OCI-LY7 (cell line): Measurements from ENCODE around the gene LCN2. TPM values are rescaled to one million over a fixed set of nuclear protein-coding genes. Genes with fewer than 3 reads are reported as not detected.

Experiments
- BruUV-seq: library from RNA; stranded (reverse); fragments of 400-500 nt; replicated peaks from 2 replicates; lab custom pipeline; 2021; lab: Mats Ljungman, UMichigan
- CTCF ChIA-PET: fragments of 300-600 bp; sonication (Branson Sonifier 250); formaldehyde crosslinking; loops from one replicate; lab custom pipeline; 2022; ENCODE audit warnings: antibody characterized with exemption; ENCODE audit not compliant: unreplicated experiment; lab: Charles Lee
- POLR2A ChIA-PET: fragments of 300-600 bp; sonication (Branson Sonifier 250); formaldehyde crosslinking; loops from one replicate; lab custom pipeline; 2022; ENCODE audit warnings: antibody characterized with exemption; lab: Charles Lee
- DNase-seq: peaks from one replicate; pipeline ENCODE4 v3.0.0-alpha.2; 2015; ENCODE audit warnings: low spot score
- H2AFZ ChIP-seq: fragments of 200-600 bp; sonication (generic), shearing (Covaris generic); 2 replicates; pipeline ENCODE4 v1.6.1; 2014; ENCODE audit warnings: mild to moderate bottlenecking, antibody characterized with exemption, low read length, moderate library complexity
- H3K27ac ChIP-seq: fragments of 200-600 bp; sonication (generic); 2 replicates; pipeline ENCODE4 v1.5.1; 2014; ENCODE audit warnings: mixed run types, low read depth, mild to moderate bottlenecking, moderate library complexity, low read length, inconsistent platforms; ENCODE audit not compliant: poor library complexity, severe bottlenecking
- H3K36me3 ChIP-seq: fragments of 200-600 bp; sonication (generic); 2 replicates; pipeline ENCODE4 v1.6.1; 2014; ENCODE audit warnings: mild to moderate bottlenecking, antibody characterized with exemption, low read length, moderate library complexity, mixed read lengths; ENCODE audit not compliant: insufficient read depth
- H3K4me1 ChIP-seq: fragments of 200-600 bp; sonication (generic); 2 replicates; pipeline ENCODE4 v1.5.1; 2014; ENCODE audit warnings: mild to moderate bottlenecking, low read length; ENCODE audit not compliant: insufficient read depth, poor library complexity, severe bottlenecking
- H3K4me2 ChIP-seq: fragments of 200-600 bp; sonication (generic); 2 replicates; pipeline ENCODE4 v1.6.1; 2014; ENCODE audit warnings: mild to moderate bottlenecking, low read length
- H3K4me3 ChIP-seq: fragments of 200-600 bp; sonication (generic); 2 replicates; pipeline ENCODE4 v1.5.1; 2014; ENCODE audit warnings: mild to moderate bottlenecking, low read depth, low read length; ENCODE audit not compliant: poor library complexity, severe bottlenecking
- H3K79me2 ChIP-seq: fragments of 200-600 bp; sonication (generic); 2 replicates; pipeline ENCODE4 v1.6.1; 2016; ENCODE audit warnings: low read depth, mild to moderate bottlenecking, low read length, moderate library complexity, mixed read lengths; ENCODE audit not compliant: insufficient read depth
- H3K9me2 ChIP-seq: fragments of 200-600 bp; sonication (generic); 2 replicates; pipeline ENCODE4 v1.6.1; 2016; ENCODE audit warnings: mild to moderate bottlenecking, low read length, mixed read lengths; ENCODE audit not compliant: insufficient read depth
- H3K9me3 ChIP-seq: fragments of 200-600 bp; sonication (generic); 2 replicates; pipeline ENCODE4 v1.6.1; 2014; ENCODE audit warnings: mild to moderate bottlenecking, mixed run types, low read length, mixed read lengths
- H4K20me1 ChIP-seq: fragments of 200-600 bp; sonication (generic); 2 replicates; pipeline ENCODE4 v1.6.1; 2014; ENCODE audit warnings: mild to moderate bottlenecking, antibody characterized with exemption, low read length, moderate library complexity, mixed read lengths; ENCODE audit not compliant: insufficient read depth
- EZH2phosphoT487 ChIP-seq: fragments of 200-600 bp; sonication (generic); IDR thresholded peaks from 2 replicates; pipeline ENCODE4 v1.6.1; 2018; ENCODE audit warnings: low read depth, borderline replicate concordance, mild to moderate bottlenecking, mixed run types, antibody characterized with exemption, low read length, moderate library complexity, mixed read lengths
- intact Hi-C: fragments of 100-400 bp; cut with micrococcal nuclease; formaldehyde crosslinking; loops from one replicate; pipeline ENCODE4 v1.10.0; 2022; ENCODE audit not compliant: unreplicated experiment
- total RNA-seq, 2 experiments: library from RNA; depleted of rRNA in 1 of 2; stranded (reverse); fragments of >200 nt in 1 of 2; shearing (Covaris generic) in 1 of 2; gene quantifications; 2 replicates each; pipeline ENCODE4 v1.2.3, GENCODE V29; 2014 to 2022
- TF ChIP-seq, protein P1 (sequence below): fragments of 200-600 bp; sonication (generic); conservative IDR thresholded peaks from 2 replicates; pipeline ENCODE4 v1.5.1; 2014; ENCODE audit warnings: mild to moderate bottlenecking, antibody characterized with exemption, low read length, moderate library complexity, mixed read lengths

Gene LCN2
- total RNA-seq, 2 experiments from 2014 or later = not detected

DNA sequence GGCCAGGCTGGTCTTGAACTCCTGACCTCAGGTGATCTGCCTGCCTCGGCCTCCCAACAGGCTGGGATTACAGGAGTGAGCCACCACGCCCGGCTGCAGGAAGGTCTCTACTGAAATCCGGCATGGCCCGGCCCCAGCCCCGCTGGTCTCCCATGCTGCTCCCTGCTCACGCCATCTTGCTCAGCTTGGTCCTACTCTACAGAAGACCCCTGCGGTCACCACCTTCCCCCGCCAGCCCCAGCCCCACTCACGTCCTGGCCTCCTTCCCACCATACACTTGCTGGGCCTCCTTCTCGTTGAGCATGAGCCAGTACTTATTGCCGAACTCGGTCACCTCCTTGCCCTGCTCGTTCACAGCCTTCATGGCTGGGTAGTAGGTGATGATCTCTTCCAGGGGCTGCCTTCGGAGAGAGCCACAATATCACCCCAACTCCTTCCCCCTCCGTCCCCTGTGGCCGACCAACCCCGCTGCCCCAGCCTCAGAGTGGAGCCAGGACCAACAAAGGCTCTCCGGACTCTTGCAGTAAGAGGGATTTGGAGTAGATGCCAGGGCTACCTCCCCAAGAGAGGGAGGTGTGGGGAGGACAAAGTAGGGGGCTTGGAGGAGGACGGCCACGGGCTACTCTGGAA is 25.7 kb upstream of the LCN2 start:
- no peak overlapping the region for H2AFZ ChIP-seq
- H3K27ac ChIP-seq = no peak overlapping the region
- no peak for DNase-seq
- 0 out of 2 replicates have a peak, but pooled peaks cover 7% of the 10 kb centered on the region for H4K20me1 ChIP-seq
- peaks cover 55% of the 10 kb centered on the region for H3K36me3 ChIP-seq
- H3K9me2 ChIP-seq = no peaks in the 10 kb centered on the region
- H3K4me1 ChIP-seq = peaks cover 17% of the 10 kb centered on the region
- ChIA-PET POLR2A (no interaction called here), CTCF (no interaction called here)
- TF ChIP-seq EZH2phosphoT487 = no peak
- TF ChIP-seq, protein P1, sequence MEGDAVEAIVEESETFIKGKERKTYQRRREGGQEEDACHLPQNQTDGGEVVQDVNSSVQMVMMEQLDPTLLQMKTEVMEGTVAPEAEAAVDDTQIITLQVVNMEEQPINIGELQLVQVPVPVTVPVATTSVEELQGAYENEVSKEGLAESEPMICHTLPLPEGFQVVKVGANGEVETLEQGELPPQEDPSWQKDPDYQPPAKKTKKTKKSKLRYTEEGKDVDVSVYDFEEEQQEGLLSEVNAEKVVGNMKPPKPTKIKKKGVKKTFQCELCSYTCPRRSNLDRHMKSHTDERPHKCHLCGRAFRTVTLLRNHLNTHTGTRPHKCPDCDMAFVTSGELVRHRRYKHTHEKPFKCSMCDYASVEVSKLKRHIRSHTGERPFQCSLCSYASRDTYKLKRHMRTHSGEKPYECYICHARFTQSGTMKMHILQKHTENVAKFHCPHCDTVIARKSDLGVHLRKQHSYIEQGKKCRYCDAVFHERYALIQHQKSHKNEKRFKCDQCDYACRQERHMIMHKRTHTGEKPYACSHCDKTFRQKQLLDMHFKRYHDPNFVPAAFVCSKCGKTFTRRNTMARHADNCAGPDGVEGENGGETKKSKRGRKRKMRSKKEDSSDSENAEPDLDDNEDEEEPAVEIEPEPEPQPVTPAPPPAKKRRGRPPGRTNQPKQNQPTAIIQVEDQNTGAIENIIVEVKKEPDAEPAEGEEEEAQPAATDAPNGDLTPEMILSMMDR = no peak
- H3K4me2 ChIP-seq = no peak overlapping the region
- H3K4me3 ChIP-seq = no peak overlapping the region
- BruUV-seq = no TSS peak
- no peaks in the 10 kb centered on the region for H3K9me3 ChIP-seq
- intact Hi-C loops = no loop called here
- peaks cover 24% of the 10 kb centered on the region for H3K79me2 ChIP-seq

DNA sequence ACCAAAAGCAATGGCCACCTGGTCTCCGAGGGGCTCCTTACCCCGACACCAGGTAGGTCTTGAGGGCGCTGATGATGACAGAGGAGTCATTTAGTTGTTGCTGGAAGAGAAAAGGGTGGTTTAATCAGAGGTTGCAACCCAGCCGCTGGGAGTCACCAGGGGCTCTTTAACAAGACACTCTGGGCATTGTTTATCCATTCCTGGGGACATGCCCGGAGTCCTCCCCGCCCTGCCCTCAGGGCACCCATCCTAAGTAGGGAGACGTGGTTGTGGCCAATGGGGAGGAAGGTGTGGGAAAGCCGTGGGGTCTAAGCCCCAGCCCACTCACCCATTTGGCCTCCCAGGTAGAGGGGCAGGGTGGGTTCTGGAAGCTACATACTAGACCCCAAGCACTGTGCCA is 24.8 kb upstream of the LCN2 start:
- H3K4me3 ChIP-seq = no peak overlapping the region
- no TSS peak for BruUV-seq
- peaks cover 25% of the 10 kb centered on the region for H3K4me1 ChIP-seq
- TF ChIP-seq, protein P1 = no peak
- no peak for TF ChIP-seq EZH2phosphoT487
- H4K20me1 ChIP-seq = 0 out of 2 replicates have a peak, but pooled peaks cover 12% of the 10 kb centered on the region
- peaks cover 24% of the 10 kb centered on the region for H3K79me2 ChIP-seq
- DNase-seq = no peak
- H3K4me2 ChIP-seq = no peak overlapping the region; the same call in 1 of the 2 replicates
- no peak overlapping the region for H3K27ac ChIP-seq
- POLR2A ChIA-PET = interaction anchor here (0.6 kb wide), 2 partner anchors 33 to 354 kb away, joined by 3 to 5 read pairs; no protein-coding TSS in a partner anchor
- no peaks in the 10 kb centered on the region for H3K9me3 ChIP-seq
- intact Hi-C loops = no loop called here
- CTCF ChIA-PET = interaction anchor here (0.6 kb wide), 1 partner anchor 240 kb away, joined by 3 read pairs; no protein-coding TSS in a partner anchor
- H3K36me3 ChIP-seq = peaks cover 55% of the 10 kb centered on the region
- H3K9me2 ChIP-seq = no peaks in the 10 kb centered on the region
- no peak overlapping the region for H2AFZ ChIP-seq
